GM13977 (cell line): ENCODE data around the gene CERKL.

Experiments
- DNase-seq: peaks from one replicate; pipeline ENCODE4 v3.0.0; 2012; ENCODE audit warnings: low spot score
- CTCF ChIP-seq: IDR thresholded peaks from 2 replicates; pipeline ENCODE4 v1.5.1; 2012; ENCODE audit warnings: mild to moderate bottlenecking, control low read depth; ENCODE audit not compliant: insufficient read depth; ENCODE audit errors: extremely low read depth, missing control alignments
- in situ Hi-C: fragments of 300-500 bp; cut with MboI; formaldehyde crosslinking; loops from one replicate; pipeline ENCODE4 v1.12.0; 2022; ENCODE audit warnings: low sequenced_read_pairs, low pct_unique_long_range_greater_than_20kb, mixed read lengths, inconsistent platforms; ENCODE audit not compliant: unreplicated experiment

CERKL gene

GRCh38 chr2:181619516-181619915, 37.4 kb downstream of the CERKL start:
- TF ChIP-seq CTCF = no peak
- DNase-seq = no peak
- in situ Hi-C loops = no loop called here

GRCh38 chr2:181616715-181617114, 40.2 kb downstream of the CERKL start:
- in situ Hi-C loops = no loop called here
- no peak for TF ChIP-seq CTCF
- DNase-seq = no peak

- DNase-seq = no peak
- no peak for TF ChIP-seq CTCF
- in situ Hi-C loops = no loop called here
Observed at GRCh38 chr2:181614874-181615638, 41.8 kb downstream of the CERKL start.

- no peak for DNase-seq
- no peak for TF ChIP-seq CTCF
- in situ Hi-C loops = no loop called here
Observed at GRCh38 chr2:181613241-181613640, 43.7 kb downstream of the CERKL start.

- TF ChIP-seq CTCF = no peak
- no peak for DNase-seq
- in situ Hi-C loops = no loop called here
Observed at GRCh38 chr2:181607629-181608590, 49.0 kb downstream of the CERKL start.

GRCh38 chr2:181605889-181606837, 50.7 kb downstream of the CERKL start:
- no peak for DNase-seq
- no peak for TF ChIP-seq CTCF
- in situ Hi-C loops = no loop called here
